ENCODE data around the gene NDUFAB1. TPM values are rescaled to one million over a fixed set of nuclear protein-coding genes. Genes with fewer than 3 reads are reported as not detected.

Gene NDUFAB1
- polyA plus RNA-seq, 1 of the 3 experiments (the other 2 are of a cell fraction), result 187 TPM

DNA sequence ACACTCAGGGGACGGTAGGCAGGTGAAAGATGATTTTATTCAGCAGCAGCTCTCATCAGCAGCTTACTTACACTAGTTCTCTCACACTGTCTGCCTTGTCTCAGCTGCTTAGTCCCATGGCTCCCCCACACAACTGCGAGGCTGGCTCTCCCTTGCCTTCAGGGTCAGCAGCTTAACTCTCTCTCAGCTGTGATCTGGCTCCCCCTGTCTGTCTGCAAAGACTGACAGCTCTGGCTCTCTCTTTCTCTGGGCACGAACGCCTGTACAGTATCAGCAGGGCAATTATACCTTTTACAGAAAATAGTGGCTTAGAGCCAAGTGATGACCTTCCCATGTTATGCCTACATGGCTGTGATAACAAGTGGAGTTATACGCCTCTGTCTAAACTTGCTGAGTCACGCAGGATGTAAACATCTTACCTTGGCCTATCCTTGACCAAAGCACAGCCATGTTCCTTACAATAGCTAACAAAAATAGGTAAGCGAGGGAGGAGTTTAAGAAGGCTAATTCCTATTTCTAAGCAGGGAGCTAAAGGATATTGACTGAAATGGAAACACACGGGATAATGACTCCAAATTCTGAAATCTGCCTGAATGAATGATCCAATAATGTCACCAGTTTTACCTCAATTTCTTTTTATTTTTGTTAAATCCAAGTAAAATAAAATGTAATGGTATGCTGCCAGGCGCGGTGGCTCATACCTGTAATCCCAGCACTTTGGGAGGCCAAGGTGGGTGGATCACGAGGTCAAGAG lies 1.1 kb upstream of the NDUFAB1 start:
- Histone ChIP-seq H3K27me3 (ENCODE audit: insufficient read depth) (no peaks in the 10 kb centered on the region), H3K9me3 (no peaks in the 10 kb centered on the region), H3F3A (replicated peaks; ENCODE audit: insufficient read depth) (no peaks in the 10 kb centered on the region), H3K4me3 (ENCODE audit: low read depth in 2 of 2, low read length in 1 of 2) (no peak overlapping the region; a peak in 1 of 4 replicates), H3K9me2 (no peaks in the 10 kb centered on the region), H3K27ac (ENCODE audit: low read depth in 2 of 2, low read length in 1 of 2) (no peak overlapping the region; a peak in 1 of 4 replicates), H3K36me3 (replicated peaks in 1 of 2; ENCODE audit: control insufficient read depth in 1 of 2, insufficient read depth in 2 of 2, low read length in 1 of 2) (peaks cover 5 to 6% of the 10 kb centered on the region in 2 experiments), H3K79me2 (ENCODE audit: insufficient read depth) (peaks cover 40% of the 10 kb centered on the region), H3K4me2 (no peak overlapping the region), H3K4me1 (ENCODE audit: control insufficient read depth in 1 of 2, insufficient read depth in 2 of 2, low read depth in 1 of 2, low read length in 1 of 2) (peaks cover 0 to 7% of the 10 kb centered on the region in 2 experiments; a peak in 1 of 4 replicates), H3K9ac (no peak overlapping the region), H4K20me1 (ENCODE audit: insufficient read depth) (0 out of 2 replicates have a peak, but pooled peaks cover 8% of the 10 kb centered on the region), H2AFZ (ENCODE audit: low read depth) (peak overlapping the region; percentile 96; the same call in 1 of the 2 replicates)
- TF ChIP-seq RAD21 (IDR thresholded peaks at IDR 0.05; ENCODE audit: low read length) (peak; percentile 25), RCOR1 (IDR thresholded peaks at IDR 0.05; ENCODE audit: low read length) (no peak)
- ChIA-PET CTCF (interaction anchor here (0.6 to 2.2 kb wide), 17 partner anchors 9 to 83 kb away, joined by 3 to 17 read pairs (median 4); partner anchors contain the start of genes EARS2 and UBFD1), POLR2A (no interaction called here)
- WGBS (ENCODE audit: low lambda C conversion rate), result 79% methylated on average over 11 of the region's 11 CpGs
- DNase-seq, result peak; percentile 42

DNA sequence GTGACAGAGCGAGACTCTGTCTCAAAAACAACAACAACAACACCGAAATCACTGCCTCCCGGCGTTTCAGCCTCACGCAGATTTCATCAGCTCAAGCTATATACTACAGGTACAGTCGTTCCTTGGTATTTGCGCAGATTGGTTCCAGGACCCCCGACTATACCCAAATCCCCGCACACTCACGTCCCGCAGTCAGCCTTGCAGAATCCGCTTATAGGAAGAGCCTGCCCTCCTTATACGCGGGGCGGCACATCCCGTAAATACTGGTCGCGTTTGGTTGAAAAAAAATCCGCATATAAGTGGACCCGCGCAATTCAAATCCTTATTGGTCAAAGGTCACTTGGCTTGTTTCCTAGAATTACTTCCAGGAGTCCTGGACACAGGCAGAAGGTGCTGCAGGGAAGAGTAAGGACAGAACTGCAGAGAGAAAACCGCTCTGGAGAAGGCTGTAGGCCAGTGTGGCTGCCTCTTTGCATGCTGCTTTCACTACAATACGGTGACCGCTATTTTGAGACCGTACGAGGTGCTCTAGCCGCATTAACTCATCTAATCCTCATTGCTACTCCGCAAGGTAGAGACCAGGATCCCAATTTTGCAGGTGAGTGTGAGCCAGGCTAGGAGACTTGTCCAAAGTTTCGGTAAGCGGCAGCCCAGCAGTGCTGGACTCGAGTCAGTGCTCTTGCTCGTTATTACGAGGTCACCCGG lies 718 bp downstream of the NDUFAB1 start:
- peak overlapping the region; percentile 92 for H3K4me2 ChIP-seq
- H3K27me3 ChIP-seq (ENCODE audit: insufficient read depth), result no peaks in the 10 kb centered on the region
- peak overlapping the region; percentile 98 for H3K9ac ChIP-seq
- H2AFZ ChIP-seq (ENCODE audit: low read depth), result peak overlapping the region; percentile 87; the same call in 1 of the 2 replicates
- no peaks in the 10 kb centered on the region for H3F3A ChIP-seq (replicated peaks; ENCODE audit: insufficient read depth)
- H3K9me3 ChIP-seq, result no peaks in the 10 kb centered on the region
- peaks cover 57% of the 10 kb centered on the region for H3K79me2 ChIP-seq (ENCODE audit: insufficient read depth)
- ChIA-PET CTCF (interaction anchor here (1.2 to 2.2 kb wide), 4 partner anchors 11 to 79 kb away, joined by 3 to 17 read pairs (median 6); no protein-coding TSS in a partner anchor), POLR2A (no interaction called here)
- no peaks in the 10 kb centered on the region for H3K9me2 ChIP-seq
- WGBS (ENCODE audit: low lambda C conversion rate), result 20% methylated on average over 27 of the region's 34 CpGs
- peak overlapping the region; percentile 60 to 78; a peak in 2 of 4 replicates for H3K27ac ChIP-seq (ENCODE audit: low read depth in 2 of 2, low read length in 1 of 2)
- H3K36me3 ChIP-seq (replicated peaks in 1 of 2; ENCODE audit: control insufficient read depth in 1 of 2, insufficient read depth in 2 of 2, low read length in 1 of 2), result peaks cover 6 to 12% of the 10 kb centered on the region in 2 experiments
- peaks cover 14% of the 10 kb centered on the region; the same call in 1 of the 2 replicates for H4K20me1 ChIP-seq (ENCODE audit: insufficient read depth)
- peak; percentile 20 for DNase-seq
- H3K4me1 ChIP-seq (ENCODE audit: control insufficient read depth in 1 of 2, insufficient read depth in 2 of 2, low read depth in 1 of 2, low read length in 1 of 2), result peaks cover 0 to 7% of the 10 kb centered on the region in 2 experiments; a peak in 1 of 4 replicates
- H3K4me3 ChIP-seq (ENCODE audit: low read depth in 2 of 2, low read length in 1 of 2), result peak overlapping the region; percentile 87 to 97
- TF ChIP-seq, protein P1, sequence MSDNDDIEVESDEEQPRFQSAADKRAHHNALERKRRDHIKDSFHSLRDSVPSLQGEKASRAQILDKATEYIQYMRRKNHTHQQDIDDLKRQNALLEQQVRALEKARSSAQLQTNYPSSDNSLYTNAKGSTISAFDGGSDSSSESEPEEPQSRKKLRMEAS (IDR thresholded peaks at IDR 0.05; ENCODE audit: low read depth), result no peak
- TF ChIP-seq RCOR1 (IDR thresholded peaks at IDR 0.05; ENCODE audit: low read length) (no peak), FOSL2 (IDR thresholded peaks at IDR 0.05; ENCODE audit: borderline replicate concordance, low read depth) (no peak), POLR2AphosphoS5 (IDR thresholded peaks at IDR 0.05; ENCODE audit: low read depth, low read length) (no peak), CHD2 (IDR thresholded peaks at IDR 0.05; ENCODE audit: low read length, partially characterized antibody) (no peak), TAF1 (IDR thresholded peaks at IDR 0.05; ENCODE audit: borderline replicate concordance, low read depth, low read length) (no peak), TEAD4 (IDR thresholded peaks at IDR 0.05; ENCODE audit: borderline replicate concordance, insufficient read depth) (no peak), MEF2A (IDR thresholded peaks at IDR 0.05; ENCODE audit: borderline replicate concordance, low read depth) (no peak), FOXJ3 (CRISPR knock-in tag; IDR thresholded peaks at IDR 0.05) (no peak), EP300 (IDR thresholded peaks at IDR 0.05; ENCODE audit: borderline replicate concordance in 1 of 2, low read depth in 1 of 2, low read length in 1 of 2) (no peak), FOXM1 (IDR thresholded peaks at IDR 0.05; ENCODE audit: low read depth) (no peak), GATA2 (CRISPR knock-in tag; IDR thresholded peaks at IDR 0.05) (no peak), RAD21 (IDR thresholded peaks at IDR 0.05; ENCODE audit: low read length) (no peak), SMC3 (IDR thresholded peaks at IDR 0.05; ENCODE audit: low read depth, low read length) (no peak), NRF1 (IDR thresholded peaks at IDR 0.05; ENCODE audit: low read depth, low read length) (no peak)
- TF ChIP-seq, protein P2, sequence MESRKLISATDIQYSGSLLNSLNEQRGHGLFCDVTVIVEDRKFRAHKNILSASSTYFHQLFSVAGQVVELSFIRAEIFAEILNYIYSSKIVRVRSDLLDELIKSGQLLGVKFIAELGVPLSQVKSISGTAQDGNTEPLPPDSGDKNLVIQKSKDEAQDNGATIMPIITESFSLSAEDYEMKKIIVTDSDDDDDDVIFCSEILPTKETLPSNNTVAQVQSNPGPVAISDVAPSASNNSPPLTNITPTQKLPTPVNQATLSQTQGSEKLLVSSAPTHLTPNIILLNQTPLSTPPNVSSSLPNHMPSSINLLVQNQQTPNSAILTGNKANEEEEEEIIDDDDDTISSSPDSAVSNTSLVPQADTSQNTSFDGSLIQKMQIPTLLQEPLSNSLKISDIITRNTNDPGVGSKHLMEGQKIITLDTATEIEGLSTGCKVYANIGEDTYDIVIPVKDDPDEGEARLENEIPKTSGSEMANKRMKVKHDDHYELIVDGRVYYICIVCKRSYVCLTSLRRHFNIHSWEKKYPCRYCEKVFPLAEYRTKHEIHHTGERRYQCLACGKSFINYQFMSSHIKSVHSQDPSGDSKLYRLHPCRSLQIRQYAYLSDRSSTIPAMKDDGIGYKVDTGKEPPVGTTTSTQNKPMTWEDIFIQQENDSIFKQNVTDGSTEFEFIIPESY (IDR thresholded peaks at IDR 0.05; ENCODE audit: borderline replicate concordance, low read depth), result no peak
- TF ChIP-seq, protein P3, sequence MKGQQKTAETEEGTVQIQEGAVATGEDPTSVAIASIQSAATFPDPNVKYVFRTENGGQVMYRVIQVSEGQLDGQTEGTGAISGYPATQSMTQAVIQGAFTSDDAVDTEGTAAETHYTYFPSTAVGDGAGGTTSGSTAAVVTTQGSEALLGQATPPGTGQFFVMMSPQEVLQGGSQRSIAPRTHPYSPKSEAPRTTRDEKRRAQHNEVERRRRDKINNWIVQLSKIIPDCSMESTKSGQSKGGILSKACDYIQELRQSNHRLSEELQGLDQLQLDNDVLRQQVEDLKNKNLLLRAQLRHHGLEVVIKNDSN (IDR thresholded peaks at IDR 0.05; ENCODE audit: borderline replicate concordance, low read depth), result no peak
- TF ChIP-seq, protein P4, sequence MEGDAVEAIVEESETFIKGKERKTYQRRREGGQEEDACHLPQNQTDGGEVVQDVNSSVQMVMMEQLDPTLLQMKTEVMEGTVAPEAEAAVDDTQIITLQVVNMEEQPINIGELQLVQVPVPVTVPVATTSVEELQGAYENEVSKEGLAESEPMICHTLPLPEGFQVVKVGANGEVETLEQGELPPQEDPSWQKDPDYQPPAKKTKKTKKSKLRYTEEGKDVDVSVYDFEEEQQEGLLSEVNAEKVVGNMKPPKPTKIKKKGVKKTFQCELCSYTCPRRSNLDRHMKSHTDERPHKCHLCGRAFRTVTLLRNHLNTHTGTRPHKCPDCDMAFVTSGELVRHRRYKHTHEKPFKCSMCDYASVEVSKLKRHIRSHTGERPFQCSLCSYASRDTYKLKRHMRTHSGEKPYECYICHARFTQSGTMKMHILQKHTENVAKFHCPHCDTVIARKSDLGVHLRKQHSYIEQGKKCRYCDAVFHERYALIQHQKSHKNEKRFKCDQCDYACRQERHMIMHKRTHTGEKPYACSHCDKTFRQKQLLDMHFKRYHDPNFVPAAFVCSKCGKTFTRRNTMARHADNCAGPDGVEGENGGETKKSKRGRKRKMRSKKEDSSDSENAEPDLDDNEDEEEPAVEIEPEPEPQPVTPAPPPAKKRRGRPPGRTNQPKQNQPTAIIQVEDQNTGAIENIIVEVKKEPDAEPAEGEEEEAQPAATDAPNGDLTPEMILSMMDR (IDR thresholded peaks at IDR 0.05), result no peak
